GM12878 (cell line): ENCODE measurements around the gene U2AF1. TPM values are rescaled to one million over a fixed set of nuclear protein-coding genes. Genes with fewer than 3 reads are reported as not detected.
"Not testable (repeated sequence)": the region's sequence is repeated elsewhere in the genome, so short reads cannot be mapped to it uniquely, and the experiment has no call there.

Experiments used
- ATAC-seq: fragments of 200-7000 bp; cut with Tn5 transposase; 3 replicates; pipeline ENCODE4 v1.9.1; 2020; ENCODE audit warnings: mild to moderate bottlenecking, moderate library complexity
- BruUV-seq: library from RNA; stranded (reverse); fragments of 400-500 nt; replicated peaks from 2 replicates; lab custom pipeline; 2021; lab: Mats Ljungman, UMichigan
- CTCF ChIA-PET: fragments of 300-600 bp; sonication (Branson Sonifier 250); formaldehyde crosslinking; extraction: SDS; loops from one replicate; lab custom pipeline; 2021; ENCODE audit warnings: inconsistent platforms; lab: Yijun Ruan, JAX
- POLR2A ChIA-PET: fragments of 350-600 bp; formaldehyde crosslinking; extraction: SDS; loops from one replicate; lab custom pipeline; 2021; ENCODE audit warnings: inconsistent platforms; lab: Charles Lee
- RAD21 ChIA-PET: fragments of 300-600 bp; sonication (Branson Sonifier 250); formaldehyde crosslinking; loops from one replicate; lab custom pipeline; 2023; ENCODE audit warnings: antibody characterized with exemption; ENCODE audit not compliant: unreplicated experiment; lab: Charles Lee
- SMC1A ChIA-PET: fragments of 300-600 bp; sonication (Branson Sonifier 250); formaldehyde crosslinking; loops from one replicate; lab custom pipeline; 2023; ENCODE audit not compliant: unreplicated experiment, uncharacterized antibody; lab: Charles Lee
- DNase-seq: peaks from one replicate; pipeline ENCODE4 v3.0.0-alpha.2; 2011; ENCODE audit warnings: low read depth, low spot score
- FAIRE-seq: peaks from 3 replicates; lab custom pipeline; 2011; peaks lifted over from hg19 to GRCh38; lab: Jason Lieb, UNC
- H2AFZ ChIP-seq: 2 replicates; pipeline ENCODE4 v1.6.0; 2011; ENCODE audit warnings: low read depth, low read length, control low read depth; ENCODE audit not compliant: control insufficient read depth
- H3K27ac ChIP-seq: 2 replicates; pipeline ENCODE4 v1.5.1; 2011; ENCODE audit warnings: control low read depth; ENCODE audit not compliant: control insufficient read depth, insufficient read depth
- H3K27me3 ChIP-seq, 2 experiments: replicated peaks in 1 of 2; 2 replicates each; pipeline versions ENCODE4 v1.6.0 to v1.6.1; 2011; ENCODE audit warnings: low read length in 1 of 2; ENCODE audit not compliant: control insufficient read depth in 2 of 2, insufficient read depth in 2 of 2
- H3K36me3 ChIP-seq, 2 experiments: 2 replicates each; pipeline ENCODE4 v1.5.1; 2011; ENCODE audit warnings: low read length in 1 of 2; ENCODE audit not compliant: control insufficient read depth in 2 of 2, insufficient read depth in 2 of 2
- H3K4me1 ChIP-seq: 2 replicates; pipeline ENCODE4 v1.6.1; 2011; ENCODE audit warnings: mild to moderate bottlenecking, low read length, moderate library complexity, mixed read lengths; ENCODE audit not compliant: control insufficient read depth, insufficient read depth
- H3K4me2 ChIP-seq: 2 replicates; pipeline ENCODE4 v1.6.0; 2011; ENCODE audit warnings: control low read depth; ENCODE audit not compliant: control insufficient read depth, insufficient read depth
- H3K4me3 ChIP-seq: fragments of 200-600 bp; sonication (generic); 2 replicates; pipeline ENCODE4 v1.5.1; 2016
- H3K79me2 ChIP-seq: 2 replicates; pipeline ENCODE4 v1.6.0; 2011; ENCODE audit warnings: low read length; ENCODE audit not compliant: control insufficient read depth, insufficient read depth
- H3K9ac ChIP-seq: 2 replicates; pipeline ENCODE4 v1.8.0; 2011; ENCODE audit warnings: low read length, control low read depth, mixed read lengths; ENCODE audit not compliant: control insufficient read depth, insufficient read depth
- H3K9me3 ChIP-seq: replicated peaks from 3 replicates; pipeline ENCODE4 v1.5.1; 2011; ENCODE audit warnings: mild to moderate bottlenecking, low read length; ENCODE audit not compliant: control insufficient read depth, insufficient read depth
- H4K20me1 ChIP-seq: 2 replicates; pipeline ENCODE4 v1.6.0; 2011; ENCODE audit not compliant: control insufficient read depth, insufficient read depth
- WGBS: methylation state at CpG from one replicate; pipeline ENCODE4 v1.1.6; 2016; ENCODE audit warnings: low lambda C conversion rate; ENCODE audit not compliant: insufficient replicate concordance, insufficient coverage; ENCODE audit errors: missing lambda C conversion rate; 5-methylcytosine and 5-hydroxymethylcytosine counted together
- in situ Hi-C: fragments of 300-500 bp; cut with MboI; formaldehyde crosslinking; loops from 9 replicates; pipeline ENCODE4 v1.14.3; 2018; ENCODE audit warnings: mixed read lengths
- intact Hi-C: fragments of 100-400 bp; cut with micrococcal nuclease; formaldehyde crosslinking; loops from one replicate; pipeline ENCODE4 v1.14.2; 2022; ENCODE audit not compliant: unreplicated experiment
- polyA plus RNA-seq, 11 experiments: library from polyadenylated mRNA; depleted of rRNA in 4 of 11; unstranded in 6 of 11; stranded (reverse) in 5 of 11; fragments of >200 nt; fragmentation: Nextera tagmentation in 4 of 11; fragmentation: Illumina TruSeq in 1 of 11; extraction: Ambion mirVana in 4 of 11; extraction: Trizol in 1 of 11; gene quantifications; 1 replicate in 1 of 11; 2 replicates in 10 of 11; pipeline versions ENCODE4 v1.2.1 to v1.2.3, GENCODE V29; 2011 to 2016; ENCODE audit warnings: inconsistent platforms in 2 of 11, missing spikeins in 2 of 11, low read depth in 1 of 11
- total RNA-seq, 4 experiments: library from RNA; depleted of rRNA in 3 of 4; stranded (reverse); fragments of >200 nt in 3 of 4; fragmentation: Illumina TruSeq in 1 of 4; extraction: Trizol in 1 of 4; gene quantifications; 2 replicates each; pipeline versions ENCODE4 v1.2.1 to v1.2.3, GENCODE V29; 2013 to 2021

U2AF1 gene
- total and polyA plus RNA-seq, 10 of the 15 experiments (the other 5 are each of a cell fraction or from before 2014, with no cell fraction given): 8.6 to 182 (median 60.1) TPM

DNA sequence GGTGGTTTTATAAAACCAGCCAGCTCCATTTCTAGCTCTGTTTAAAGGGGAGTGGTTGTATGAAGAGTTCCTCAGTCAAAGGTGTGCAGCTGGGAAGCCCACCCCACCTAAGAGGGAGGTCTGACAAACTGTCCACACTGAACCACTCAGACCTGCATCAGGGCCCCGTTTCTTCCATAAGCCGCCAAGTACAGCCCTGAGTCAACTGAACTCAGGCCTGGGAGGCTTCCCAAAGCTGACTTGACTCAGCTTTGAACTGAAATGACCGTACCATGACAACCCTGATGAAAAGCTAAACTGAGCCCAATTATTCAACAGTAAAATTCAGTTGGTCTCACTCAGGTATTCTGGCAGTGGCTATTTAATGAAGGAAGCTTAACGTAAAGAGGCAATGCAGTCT lies 5.1 kb downstream of the U2AF1 start:
- H4K20me1 ChIP-seq, H3K79me2 ChIP-seq, ATAC-seq, H3K36me3 ChIP-seq, H3K4me2 ChIP-seq, BruUV-seq, RAD21 ChIA-PET, DNase-seq, intact Hi-C loops, SMC1A ChIA-PET, H3K9me3 ChIP-seq, H3K27ac ChIP-seq, FAIRE-seq, POLR2A ChIA-PET, H3K9ac ChIP-seq, in situ Hi-C loops, H3K27me3 ChIP-seq, H3K4me3 ChIP-seq, H2AFZ ChIP-seq, CTCF ChIA-PET, H3K4me1 ChIP-seq: not testable (repeated sequence)
- WGBS: no CpG with 5 or more reads among the region's 4 CpGs

- ATAC-seq, H3K27ac ChIP-seq, CTCF ChIA-PET, BruUV-seq, FAIRE-seq, in situ Hi-C loops, H3K9ac ChIP-seq, intact Hi-C loops, H3K27me3 ChIP-seq, H3K4me2 ChIP-seq, H3K9me3 ChIP-seq, H2AFZ ChIP-seq, H3K79me2 ChIP-seq, H3K4me3 ChIP-seq, H3K36me3 ChIP-seq, POLR2A ChIA-PET, SMC1A ChIA-PET, H3K4me1 ChIP-seq, DNase-seq, RAD21 ChIA-PET, H4K20me1 ChIP-seq: not testable (repeated sequence)
- no CpG with 5 or more reads among the region's 5 CpGs for WGBS
Observed at GRCh38 chr21:43101676-43102075, 5.7 kb downstream of the U2AF1 start.

- H4K20me1 ChIP-seq, H2AFZ ChIP-seq, H3K27ac ChIP-seq, H3K36me3 ChIP-seq, H3K27me3 ChIP-seq, H3K4me2 ChIP-seq, H3K4me3 ChIP-seq, RAD21 ChIA-PET, H3K9ac ChIP-seq, ATAC-seq, in situ Hi-C loops, DNase-seq, FAIRE-seq, CTCF ChIA-PET, H3K79me2 ChIP-seq, SMC1A ChIA-PET, POLR2A ChIA-PET, BruUV-seq, H3K9me3 ChIP-seq, H3K4me1 ChIP-seq, intact Hi-C loops: not testable (repeated sequence)
- no CpG with 5 or more reads among the region's 7 CpGs for WGBS
Observed at GRCh38 chr21:43101000-43101399, 6.4 kb downstream of the U2AF1 start.

- DNase-seq, H3K9ac ChIP-seq, intact Hi-C loops, H3K4me2 ChIP-seq, H3K4me3 ChIP-seq, H2AFZ ChIP-seq, H3K9me3 ChIP-seq, RAD21 ChIA-PET, H3K27me3 ChIP-seq, FAIRE-seq, POLR2A ChIA-PET, H4K20me1 ChIP-seq, H3K4me1 ChIP-seq, BruUV-seq, H3K27ac ChIP-seq, CTCF ChIA-PET, H3K36me3 ChIP-seq, H3K79me2 ChIP-seq, in situ Hi-C loops, SMC1A ChIA-PET: not testable (repeated sequence)
- ATAC-seq: peak; percentile 60
- no CpG with 5 or more reads among the region's 16 CpGs for WGBS
Observed at GRCh38 chr21:43091979-43092614, 15.3 kb downstream of the U2AF1 start.
